HepG2 (cell line): ENCODE data around the gene SLA2. TPM values are rescaled to one million over a fixed set of nuclear protein-coding genes. Genes with fewer than 3 reads are reported as not detected.
A peak's percentile ranks its signal among the peaks of the same experiment; 100 is the strongest.

Experiments used
- ARID4A ChIP-seq: sonication (generic); formaldehyde crosslinking; IDR thresholded peaks from 2 replicates; pipeline ENCODE4 v1.5.0; 2020; ENCODE audit warnings: mild to moderate bottlenecking, missing genetic modification reagents, borderline replicate concordance
- EP300 ChIP-seq, 3 experiments: sonication (generic) in 1 of 3; formaldehyde crosslinking in 1 of 3; IDR thresholded peaks; 2 replicates each; pipeline versions ENCODE4 v1.5.1 to v1.6.1; 2011 to 2020; ENCODE audit warnings: low read depth in 2 of 3, low read length in 2 of 3, borderline replicate concordance in 1 of 3, improper control_type of control experiment in 1 of 3, mild to moderate bottlenecking in 1 of 3, missing genetic modification reagents in 1 of 3, moderate library complexity in 1 of 3
- FOXK1 ChIP-seq: sonication (generic); formaldehyde crosslinking; IDR thresholded peaks from 2 replicates; pipeline ENCODE4 v1.4.0; 2020; ENCODE audit warnings: low read depth, missing genetic modification reagents, borderline replicate concordance
- GPBP1L1 ChIP-seq: sonication (generic); formaldehyde crosslinking; IDR thresholded peaks from 2 replicates; pipeline ENCODE4 v1.5.0; 2020; ENCODE audit warnings: mild to moderate bottlenecking, missing genetic modification reagents
- PATZ1 ChIP-seq: sonication (generic); formaldehyde crosslinking; IDR thresholded peaks from 2 replicates; pipeline ENCODE4 v1.4.0; 2020; ENCODE audit warnings: missing genetic modification reagents
- PHF8 ChIP-seq: sonication (generic); formaldehyde crosslinking; IDR thresholded peaks from 2 replicates; pipeline ENCODE4 v1.5.0; 2020; ENCODE audit warnings: missing genetic modification reagents
- PRDM10 ChIP-seq: sonication (generic); formaldehyde crosslinking; IDR thresholded peaks from 2 replicates; pipeline ENCODE4 v1.4.0; 2020; ENCODE audit warnings: low read depth, missing genetic modification reagents
- SPEN ChIP-seq: sonication (generic); formaldehyde crosslinking; IDR thresholded peaks from 2 replicates; pipeline ENCODE4 v1.5.1; 2020; ENCODE audit warnings: low read depth, mild to moderate bottlenecking, missing genetic modification reagents
- THAP11 ChIP-seq: IDR thresholded peaks from 2 replicates; pipeline ENCODE4 v1.6.1; 2016; ENCODE audit warnings: missing biosample characterization, missing genetic modification reagents
- TMF1 ChIP-seq: sonication (generic); formaldehyde crosslinking; IDR thresholded peaks from 2 replicates; pipeline ENCODE4 v1.8.1; 2022; ENCODE audit warnings: low read depth, missing genetic modification reagents
- ZNF225 ChIP-seq: sonication (generic); formaldehyde crosslinking; IDR thresholded peaks from 2 replicates; pipeline ENCODE4 v1.4.0; 2020; ENCODE audit warnings: mild to moderate bottlenecking, missing genetic modification reagents
- ZNF350 ChIP-seq: sonication (generic); formaldehyde crosslinking; IDR thresholded peaks from 2 replicates; pipeline ENCODE4 v1.4.0; 2020; ENCODE audit warnings: mild to moderate bottlenecking, low read depth, missing genetic modification reagents, borderline replicate concordance
- ZNF484 ChIP-seq: sonication (generic); formaldehyde crosslinking; IDR thresholded peaks from 2 replicates; pipeline ENCODE4 v1.5.1; 2020; ENCODE audit warnings: mild to moderate bottlenecking, low read depth, missing genetic modification reagents, borderline replicate concordance
- ZNF747 ChIP-seq: sonication (generic); formaldehyde crosslinking; IDR thresholded peaks from 2 replicates; pipeline ENCODE4 v1.8.1; 2023; ENCODE audit warnings: missing genetic modification reagents, mild to moderate bottlenecking, borderline replicate concordance
- ZSCAN31 ChIP-seq: sonication (generic); formaldehyde crosslinking; IDR thresholded peaks from 2 replicates; pipeline ENCODE4 v1.5.0; 2020; ENCODE audit warnings: low read depth, mild to moderate bottlenecking, missing genetic modification reagents
- ZSCAN9 ChIP-seq: IDR thresholded peaks from 2 replicates; pipeline ENCODE4 v1.6.1; 2016; ENCODE audit warnings: borderline replicate concordance
- polyA plus RNA-seq, 8 experiments: library from polyadenylated mRNA; depleted of rRNA in 3 of 8; stranded (reverse) in 7 of 8; unstranded in 1 of 8; fragments of >200 nt; fragmentation: Illumina TruSeq in 4 of 8; extraction: Trizol in 4 of 8; gene quantifications; 2 replicates each; pipeline versions ENCODE4 v1.2.1 to v1.2.3, GENCODE V29; 2011 to 2016; ENCODE audit warnings: low read depth in 4 of 8, missing spikeins in 1 of 8, mixed read lengths in 1 of 8; ENCODE audit not compliant: insufficient read depth in 1 of 8
- total RNA-seq, 5 experiments: library from RNA; depleted of rRNA; stranded (reverse); fragments of >200 nt; fragmentation: Illumina TruSeq; extraction: Trizol; gene quantifications; 2 replicates each; pipeline ENCODE4 v1.2.3, GENCODE V29; 2016; ENCODE audit warnings: low read depth in 1 of 5

Gene SLA2
- total and polyA plus RNA-seq, 2 of the 13 experiments (the other 11 are each of a cell fraction or from before 2014, with no cell fraction given), result 1.6 to 3.6 TPM

- TF ChIP-seq PATZ1 (CRISPR knock-in tag), result no peak
- TF ChIP-seq THAP11 (CRISPR knock-in tag), result peak; percentile 75
- peak; percentile 40; the same call in 1 of the 2 replicates for TF ChIP-seq ZSCAN31 (CRISPR knock-in tag)
- peak; percentile 97 for TF ChIP-seq PRDM10 (CRISPR knock-in tag)
- TF ChIP-seq PHF8 (CRISPR knock-in tag), result no peak; the same call in 1 of the 2 replicates
- TF ChIP-seq EP300 (IDR thresholded peaks at IDR 0.05; ENCODE audit: low read depth in 2 of 2, low read length in 2 of 2), result peak; percentile 67 to 87; a peak in 2 of 4 replicates
- peak; percentile 69 for TF ChIP-seq EP300 (CRISPR knock-in tag; IDR thresholded peaks at IDR 0.05; ENCODE audit: borderline replicate concordance)
- TF ChIP-seq SPEN (CRISPR knock-in tag), result no peak
- no peak for TF ChIP-seq GPBP1L1 (CRISPR knock-in tag)
- TF ChIP-seq TMF1, result no peak
- TF ChIP-seq FOXK1 (CRISPR knock-in tag), result peak; percentile 6; the same call in 1 of the 2 replicates
- no peak; the same call in 1 of the 2 replicates for TF ChIP-seq ZSCAN9 (CRISPR knock-in tag)
- peak; percentile 54; the same call in 1 of the 2 replicates for TF ChIP-seq ZNF350 (CRISPR knock-in tag)
- TF ChIP-seq ZNF747, result no peak
- TF ChIP-seq ZNF484 (CRISPR knock-in tag), result no peak
- peak; percentile 61; the same call in 1 of the 2 replicates for TF ChIP-seq ARID4A (CRISPR knock-in tag)
- TF ChIP-seq ZNF225 (CRISPR knock-in tag), result no peak
These were observed 38.2 kb downstream of the SLA2 start (continued) for GRCh38 chr20:36607586-36608387.
